GM21381 (cell line): ENCODE results near the gene CNGA4.

Source experiments
- ATAC-seq: cut with Tn5 transposase; IDR thresholded peaks from one replicate; pipeline ENCODE4 v1.9.1; 2021; ENCODE audit warnings: mild to moderate bottlenecking, moderate library complexity; ENCODE audit not compliant: unreplicated experiment

Gene CNGA4

DNA sequence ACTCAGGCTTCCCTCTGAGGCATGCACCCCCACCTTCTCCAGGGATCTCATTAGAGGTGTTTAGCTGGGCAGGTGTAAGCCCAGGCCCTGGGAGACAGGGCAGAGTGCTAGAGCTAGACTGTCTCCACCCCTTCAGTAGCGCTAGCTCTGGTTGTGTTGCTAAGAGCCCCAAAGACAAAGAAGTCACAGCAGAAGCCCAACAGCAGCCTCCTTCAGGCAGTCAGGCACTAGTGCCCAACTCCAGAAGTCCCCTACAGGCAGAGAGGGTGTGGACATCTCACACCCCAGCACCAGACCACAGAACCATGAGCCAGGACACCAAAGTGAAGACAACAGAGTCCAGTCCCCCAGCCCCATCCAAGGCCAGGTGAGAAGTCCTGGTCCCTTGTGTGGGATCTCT, at the start of gene CNGA4:
CNGA4 (plus strand) TSS at position 188 of the 400 bp plus-strand sequence; CDS start at position 306, 118 bp downstream.
- ATAC-seq = no peak

GRCh38 chr11:6191742-6192141, 47.1 kb upstream of the CNGA4 start:
- ATAC-seq = no peak

DNA sequence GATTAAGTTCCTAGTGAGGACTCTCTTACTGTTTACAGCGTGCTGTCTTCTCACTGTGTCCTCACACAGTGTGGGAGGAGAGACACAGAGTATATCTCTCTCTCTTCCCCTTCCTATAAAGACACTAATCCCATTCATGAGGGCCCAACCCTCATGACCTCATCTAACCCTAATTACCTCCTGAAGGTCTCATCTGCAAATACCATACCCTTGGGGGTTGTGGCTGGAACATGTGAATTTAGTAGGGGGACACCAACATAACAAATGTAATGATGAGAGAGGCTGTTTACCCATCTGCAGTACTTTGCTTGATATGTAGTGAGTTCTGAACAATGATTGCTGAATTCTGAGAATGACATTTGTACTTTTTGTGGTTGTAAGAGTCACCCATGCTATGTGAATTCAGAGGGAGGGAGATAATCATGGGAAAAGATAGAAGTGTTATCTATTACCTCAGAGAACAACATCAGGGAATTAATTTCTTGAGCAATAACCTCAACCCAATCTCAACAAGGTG, 44.8 kb upstream of the CNGA4 start:
- ATAC-seq = no peak

GRCh38 chr11:6196396-6196795, 42.5 kb upstream of the CNGA4 start:
- ATAC-seq = no peak

DNA sequence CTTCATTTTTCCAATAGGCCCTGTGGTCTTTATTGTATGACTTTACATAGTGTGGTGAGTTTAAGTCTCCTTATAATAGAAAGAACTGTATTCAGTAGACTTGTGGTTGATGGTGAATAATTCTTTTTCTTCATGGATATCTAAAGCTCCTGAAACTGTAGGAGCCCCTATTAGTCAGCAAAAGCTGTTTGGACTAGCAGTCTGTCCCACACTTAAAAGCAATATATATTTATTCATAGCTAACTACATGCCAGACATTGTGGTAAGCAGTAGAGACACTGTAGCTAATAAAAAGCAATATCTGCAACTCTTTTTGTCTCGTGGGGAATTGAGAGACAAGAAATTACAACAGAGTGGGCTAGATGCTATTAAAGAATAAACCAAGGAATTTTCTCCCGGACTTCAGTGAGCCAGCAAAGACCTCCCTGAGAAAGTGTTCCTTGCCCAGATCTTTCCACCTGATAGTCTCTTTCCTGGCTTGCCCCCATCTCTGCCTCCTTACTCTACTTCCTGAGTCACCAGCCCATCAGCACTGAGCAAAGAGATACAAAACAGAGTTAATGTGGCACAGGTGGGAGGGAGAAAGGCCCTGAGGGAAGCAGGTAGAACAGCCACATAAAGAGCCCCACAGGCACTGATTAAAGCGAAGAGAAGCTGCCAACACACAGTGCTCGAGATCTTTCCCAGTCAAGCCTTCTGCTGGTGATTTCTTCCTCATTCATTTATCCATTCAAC, 41.3 kb upstream of the CNGA4 start:
- no peak for ATAC-seq

DNA sequence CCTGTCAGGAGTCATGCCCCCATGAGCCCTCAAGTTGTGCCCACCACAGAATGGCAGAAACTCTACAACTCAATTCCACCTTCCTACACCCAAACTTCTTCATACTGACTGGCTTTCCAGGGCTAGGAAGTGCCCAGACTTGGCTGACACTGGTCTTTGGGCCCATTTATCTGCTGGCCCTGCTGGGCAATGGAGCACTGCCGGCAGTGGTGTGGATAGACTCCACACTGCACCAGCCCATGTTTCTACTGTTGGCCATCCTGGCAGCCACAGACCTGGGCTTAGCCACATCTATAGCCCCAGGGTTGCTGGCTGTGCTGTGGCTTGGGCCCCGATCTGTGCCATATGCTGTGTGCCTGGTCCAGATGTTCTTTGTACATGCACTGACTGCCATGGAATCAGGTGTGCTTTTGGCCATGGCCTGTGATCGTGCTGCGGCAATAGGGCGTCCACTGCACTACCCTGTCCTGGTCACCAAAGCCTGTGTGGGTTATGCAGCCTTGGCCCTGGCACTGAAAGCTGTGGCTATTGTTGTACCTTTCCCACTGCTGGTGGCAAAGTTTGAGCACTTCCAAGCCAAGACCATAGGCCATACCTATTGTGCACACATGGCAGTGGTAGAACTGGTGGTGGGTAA, 39.6 kb upstream of the CNGA4 start, which contains the start of gene OR52W1:
OR52W1 (plus strand) TSS at position 51 of the 637 bp plus-strand sequence; CDS start at position 51, 0 bp downstream.
- ATAC-seq = no peak

- ATAC-seq = no peak
Measured at GRCh38 chr11:6200975-6201374, 37.9 kb upstream of the CNGA4 start.

- no peak for ATAC-seq
Measured at GRCh38 chr11:6201481-6201880, 37.4 kb upstream of the CNGA4 start.

GRCh38 chr11:6202041-6202440, 36.8 kb upstream of the CNGA4 start:
- no peak for ATAC-seq

DNA sequence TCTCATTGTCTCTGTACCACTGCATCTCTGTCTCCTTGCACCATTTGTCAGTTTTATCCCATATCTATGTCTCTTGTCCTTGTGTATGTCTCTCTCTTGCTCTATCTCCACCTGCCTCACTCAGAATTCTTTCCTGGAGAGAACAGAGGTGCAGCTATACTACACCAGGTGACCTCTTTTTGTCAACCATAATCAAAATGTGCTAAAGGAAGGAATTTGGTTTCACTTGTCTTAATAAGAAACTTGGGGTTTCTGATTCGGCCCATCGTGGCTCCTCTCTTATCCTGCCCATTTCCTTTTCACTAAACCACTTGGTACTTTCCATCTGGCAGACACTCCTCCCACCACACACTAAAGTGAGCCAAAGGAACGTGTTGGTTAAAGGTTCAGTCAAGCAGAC, 35.6 kb upstream of the CNGA4 start:
- peak; percentile 76 for ATAC-seq

DNA sequence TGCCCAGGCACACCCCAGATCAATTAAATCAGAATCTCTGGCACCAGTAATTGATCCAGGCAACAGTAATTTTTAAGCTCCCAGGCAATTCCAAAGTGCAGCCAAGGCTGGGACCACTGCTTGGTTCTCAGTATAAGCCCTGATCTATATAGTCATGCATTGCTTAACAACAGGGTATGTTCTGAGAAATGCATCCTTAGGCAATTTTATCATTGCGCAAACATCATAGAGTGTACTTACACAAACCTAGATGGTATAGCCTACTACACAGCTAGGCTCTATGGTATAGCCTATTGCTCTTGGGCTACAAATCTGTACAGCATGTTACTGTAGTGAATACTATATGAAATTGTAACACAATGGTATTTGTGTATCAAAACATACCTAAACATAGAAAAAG, 34.2 kb upstream of the CNGA4 start:
- no peak for ATAC-seq

DNA sequence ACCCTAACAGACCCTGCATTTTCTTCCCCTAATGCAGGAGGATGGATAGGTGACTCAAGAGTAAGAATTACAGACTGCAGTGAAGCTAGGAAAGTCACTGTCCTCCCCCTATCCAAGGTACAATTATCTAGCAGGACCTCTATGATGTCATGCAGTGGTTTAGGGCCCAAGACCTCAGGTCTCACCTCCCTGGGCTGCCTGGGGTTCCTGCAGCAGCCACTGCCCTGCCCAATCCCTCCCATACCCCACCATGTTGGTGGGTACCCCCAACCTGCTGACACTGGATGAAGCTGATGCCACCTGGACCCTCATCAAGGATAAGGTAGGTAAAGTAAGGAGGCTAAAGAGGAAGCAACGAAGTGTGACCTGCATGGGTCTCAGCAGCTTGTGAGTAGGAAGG, 33.5 kb upstream of the CNGA4 start, which contains the start of gene C11orf42:
C11orf42 (plus strand) TSS at position 192 of the 400 bp plus-strand sequence; CDS start at position 251, 59 bp downstream.
- no peak for ATAC-seq

GRCh38 chr11:6206456-6207180, 32.3 kb upstream of the CNGA4 start:
- no peak for ATAC-seq

GRCh38 chr11:6209801-6210200, 29.1 kb upstream of the CNGA4 start:
- no peak for ATAC-seq

- no peak for ATAC-seq
Measured at GRCh38 chr11:6210274-6210955, 28.5 kb upstream of the CNGA4 start.

GRCh38 chr11:6214530-6214929, 24.4 kb upstream of the CNGA4 start:
- no peak for ATAC-seq

GRCh38 chr11:6216501-6216900, 22.4 kb upstream of the CNGA4 start:
- no peak for ATAC-seq

GRCh38 chr11:6217722-6218121, 21.2 kb upstream of the CNGA4 start:
- ATAC-seq = no peak

GRCh38 chr11:6219359-6219758, 19.5 kb upstream of the CNGA4 start:
- no peak for ATAC-seq

DNA sequence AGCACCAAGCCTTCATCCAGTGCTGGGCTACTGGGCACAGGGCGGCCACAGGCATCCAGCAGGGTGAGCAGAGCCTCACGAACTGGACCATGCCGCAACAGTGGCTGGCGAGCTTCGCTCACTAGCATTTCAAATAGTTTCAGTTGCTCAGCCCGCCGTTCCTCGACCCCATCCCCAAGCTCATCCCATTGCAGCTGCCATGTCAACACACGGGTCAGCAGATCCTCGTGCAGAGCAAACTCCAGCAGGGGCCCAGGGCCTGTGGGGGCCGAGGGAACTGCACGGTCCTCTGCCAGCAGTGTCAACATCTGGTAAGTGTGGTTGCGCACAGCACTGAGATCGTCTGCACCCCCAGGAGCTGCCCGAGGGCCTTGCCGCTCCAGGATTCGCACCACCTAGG, 15.0 kb upstream of the CNGA4 start:
- ATAC-seq = no peak

DNA sequence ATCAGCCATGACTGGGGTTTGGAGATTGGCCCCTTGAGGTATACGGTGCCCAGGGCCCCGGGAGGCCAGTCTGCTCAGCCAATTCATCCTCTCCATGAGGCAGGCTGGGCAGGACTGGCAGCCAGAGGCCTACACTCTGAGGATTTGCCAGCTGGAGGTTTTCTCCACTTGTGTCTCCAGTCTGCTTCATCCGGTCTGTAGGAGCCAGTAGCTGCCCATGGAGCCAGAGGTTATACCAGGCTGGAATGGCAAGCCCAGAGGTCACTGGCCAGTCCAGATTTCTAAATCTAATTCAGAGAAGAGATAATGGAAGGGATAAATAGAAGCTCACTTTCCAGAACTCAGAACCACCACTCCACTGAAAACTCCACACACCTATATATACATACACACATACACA, 14.5 kb upstream of the CNGA4 start:
- ATAC-seq = no peak
